Mesenchymal stem cell (in vitro differentiated cells and primary cell): Measurements from ENCODE around the gene AOPEP.

Experiments
- DNase-seq: peaks from one replicate; pipeline ENCODE4 v3.0.0-alpha.2; 2013
- H2AFZ ChIP-seq: one replicate; pipeline ENCODE4 v1.6.1; 2013; ENCODE audit warnings: low read depth, mild to moderate bottlenecking, control low read depth, inconsistent platforms, low read length, moderate library complexity
- H2AK5ac ChIP-seq: 2 replicates; pipeline ENCODE4 v1.6.1; 2013; ENCODE audit warnings: low read length, moderate library complexity, mild to moderate bottlenecking, inconsistent platforms; ENCODE audit not compliant: severe bottlenecking
- H2BK120ac ChIP-seq: one replicate; pipeline ENCODE4 v1.6.1; 2013; ENCODE audit warnings: low read depth, mild to moderate bottlenecking, inconsistent platforms, low read length, moderate library complexity
- H2BK12ac ChIP-seq, 2 experiments: one replicate each; pipeline ENCODE4 v1.6.1; 2013; ENCODE audit warnings: inconsistent platforms in 2 of 2, low read length in 2 of 2, mild to moderate bottlenecking in 2 of 2, moderate library complexity in 2 of 2, control low read depth in 1 of 2
- H2BK15ac ChIP-seq: one replicate; pipeline ENCODE4 v1.6.1; 2013; ENCODE audit warnings: mild to moderate bottlenecking, low read depth, inconsistent platforms; ENCODE audit not compliant: poor library complexity, severe bottlenecking
- H2BK5ac ChIP-seq: 2 replicates; pipeline ENCODE4 v1.6.1; 2013; ENCODE audit warnings: low read depth, mild to moderate bottlenecking, low read length, control low read depth, inconsistent platforms; ENCODE audit not compliant: poor library complexity, severe bottlenecking
- H3K14ac ChIP-seq, 2 experiments: one replicate each; pipeline ENCODE4 v1.6.1; 2013; ENCODE audit warnings: inconsistent platforms in 2 of 2, low read length in 2 of 2, control low read depth in 1 of 2, mild to moderate bottlenecking in 1 of 2, moderate library complexity in 1 of 2
- H3K18ac ChIP-seq, 2 experiments: one replicate each; pipeline ENCODE4 v1.6.1; 2013; ENCODE audit warnings: inconsistent platforms in 2 of 2, low read length in 2 of 2, control low read depth in 1 of 2, low read depth in 1 of 2, mild to moderate bottlenecking in 1 of 2
- H3K23ac ChIP-seq, 2 experiments: one replicate each; pipeline ENCODE4 v1.6.1; 2013; ENCODE audit warnings: inconsistent platforms in 2 of 2, low read length in 2 of 2, mild to moderate bottlenecking in 2 of 2, moderate library complexity in 2 of 2, control low read depth in 1 of 2
- H3K27ac ChIP-seq: 2 replicates; pipeline ENCODE4 v1.5.1; 2013; ENCODE audit warnings: mild to moderate bottlenecking, moderate library complexity, low read length, control low read depth, inconsistent platforms; ENCODE audit not compliant: poor library complexity, severe bottlenecking
- H3K27me3 ChIP-seq, 2 experiments: 2 replicates each; pipeline versions ENCODE4 v1.6.1 to v1.7.0; 2013; ENCODE audit warnings: low read length in 2 of 2, mild to moderate bottlenecking in 2 of 2, moderate library complexity in 2 of 2, control low read depth in 1 of 2, inconsistent platforms in 1 of 2; ENCODE audit not compliant: control insufficient read depth in 1 of 2, insufficient read depth in 1 of 2
- H3K36me3 ChIP-seq, 2 experiments: 2 replicates each; pipeline versions ENCODE4 v1.6.1 to v1.7.0; 2013; ENCODE audit warnings: low read length in 2 of 2, control low read depth in 1 of 2, inconsistent platforms in 1 of 2, low read depth in 1 of 2, mild to moderate bottlenecking in 1 of 2; ENCODE audit not compliant: insufficient read depth in 2 of 2, control insufficient read depth in 1 of 2
- H3K4ac ChIP-seq, 2 experiments: one replicate each; pipeline ENCODE4 v1.6.1; 2013; ENCODE audit warnings: inconsistent platforms in 2 of 2, low read length in 2 of 2, mild to moderate bottlenecking in 2 of 2, moderate library complexity in 2 of 2, control low read depth in 1 of 2, low read depth in 1 of 2
- H3K4me1 ChIP-seq: 2 replicates; pipeline ENCODE4 v1.6.1; 2013; ENCODE audit warnings: low read depth, low read length, control low read depth; ENCODE audit not compliant: control insufficient read depth, insufficient read depth
- H3K4me2 ChIP-seq: 2 replicates; pipeline ENCODE4 v1.6.1; 2013; ENCODE audit warnings: low read length, mild to moderate bottlenecking, inconsistent platforms; ENCODE audit not compliant: poor library complexity, severe bottlenecking
- H3K4me3 ChIP-seq, 2 experiments: 2 replicates each; pipeline versions ENCODE4 v1.5.1 to v1.7.0; 2013; ENCODE audit warnings: low read length in 2 of 2, mild to moderate bottlenecking in 2 of 2, control low read depth in 1 of 2, low read depth in 1 of 2; ENCODE audit not compliant: insufficient read depth in 1 of 2
- H3K79me1 ChIP-seq: replicated peaks from 2 replicates; pipeline ENCODE4 v1.6.1; 2013; ENCODE audit warnings: mild to moderate bottlenecking, control low read depth, low read length, inconsistent platforms; ENCODE audit not compliant: poor library complexity, severe bottlenecking
- H3K9ac ChIP-seq: 2 replicates; pipeline ENCODE4 v1.7.0; 2013; ENCODE audit warnings: mild to moderate bottlenecking, low read length, moderate library complexity
- H3K9me3 ChIP-seq: 2 replicates; pipeline ENCODE4 v1.7.0; 2013; ENCODE audit warnings: mild to moderate bottlenecking, low read length; ENCODE audit not compliant: control insufficient read depth
- H4K8ac ChIP-seq: one replicate; pipeline ENCODE4 v1.6.1; 2013; ENCODE audit warnings: inconsistent platforms, mild to moderate bottlenecking, low read length, moderate library complexity
- H4K91ac ChIP-seq: one replicate; pipeline ENCODE4 v1.6.1; 2013; ENCODE audit warnings: mild to moderate bottlenecking, low read length, inconsistent platforms
- WGBS: methylation state at CpG from one replicate; pipeline ENCODE4 v1.1.7; 2013; ENCODE audit warnings: mixed read lengths; 5-methylcytosine and 5-hydroxymethylcytosine counted together

Gene AOPEP

DNA sequence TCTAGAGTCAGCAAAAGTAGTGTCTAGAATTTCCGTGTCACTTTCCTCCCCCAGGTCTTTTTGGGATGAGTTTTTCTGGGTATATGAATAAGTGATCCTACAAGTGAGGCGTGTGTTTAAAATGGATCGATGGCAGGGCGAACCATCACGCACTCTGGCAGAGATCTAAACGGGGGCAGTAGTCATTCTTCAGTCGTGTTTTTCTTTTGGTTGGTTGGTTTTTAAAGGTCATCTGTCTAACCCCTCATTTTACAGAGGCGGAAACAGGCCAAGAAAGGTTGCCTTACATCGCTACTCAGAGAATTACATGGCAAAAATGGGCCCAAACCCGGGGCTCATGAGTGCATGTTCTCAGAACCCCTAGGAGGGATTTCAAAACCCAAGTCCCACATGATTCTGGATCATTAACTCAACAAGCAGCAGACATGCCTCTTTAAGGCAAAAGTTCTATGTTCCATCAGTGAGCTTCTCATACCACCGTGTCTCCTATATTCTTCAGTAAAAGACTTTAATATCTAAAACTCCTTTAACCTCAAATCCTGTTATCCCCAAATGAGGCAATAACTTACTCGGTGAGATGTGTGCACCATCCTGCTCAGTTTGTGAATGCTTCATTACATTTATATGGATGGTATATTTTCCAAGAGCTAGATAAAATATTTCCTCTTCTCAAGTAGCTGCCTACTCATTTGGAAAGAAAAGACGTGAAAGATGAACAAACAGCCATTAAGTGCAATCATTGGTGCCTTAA lies 145.8 kb downstream of the AOPEP start:
- peak overlapping the region; percentile 79 for H2BK5ac ChIP-seq
- no peak overlapping the region for H2AFZ ChIP-seq
- H3K27me3 ChIP-seq: no peaks in the 10 kb centered on the region
- H3K4ac ChIP-seq: peak overlapping the region in 1 of 2 experiments; percentile 84
- H3K9me3 ChIP-seq: no peaks in the 10 kb centered on the region
- H2BK15ac ChIP-seq: no peak overlapping the region
- H2AK5ac ChIP-seq: peak overlapping the region; percentile 65
- H3K18ac ChIP-seq: peak overlapping the region in 1 of 2 experiments; percentile 1
- peak overlapping the region; percentile 37 for H3K9ac ChIP-seq
- H3K4me3 ChIP-seq: no peak overlapping the region
- H3K27ac ChIP-seq: peak overlapping the region; percentile 71
- no peak overlapping the region for H4K8ac ChIP-seq
- H2BK120ac ChIP-seq: no peak overlapping the region
- H3K14ac ChIP-seq: no peak overlapping the region
- H4K91ac ChIP-seq: no peak overlapping the region
- no peak overlapping the region for H3K4me2 ChIP-seq
- no peak overlapping the region for H3K23ac ChIP-seq
- peaks cover 8% of the 10 kb centered on the region for H3K4me1 ChIP-seq
- peaks cover 18% of the 10 kb centered on the region for H3K79me1 ChIP-seq
- 95% methylated on average over 12 of the region's 13 CpGs for WGBS
- H2BK12ac ChIP-seq: peak overlapping the region; percentile 72 to 77
- no peak for DNase-seq
- H3K36me3 ChIP-seq: no peaks in the 10 kb centered on the region

DNA sequence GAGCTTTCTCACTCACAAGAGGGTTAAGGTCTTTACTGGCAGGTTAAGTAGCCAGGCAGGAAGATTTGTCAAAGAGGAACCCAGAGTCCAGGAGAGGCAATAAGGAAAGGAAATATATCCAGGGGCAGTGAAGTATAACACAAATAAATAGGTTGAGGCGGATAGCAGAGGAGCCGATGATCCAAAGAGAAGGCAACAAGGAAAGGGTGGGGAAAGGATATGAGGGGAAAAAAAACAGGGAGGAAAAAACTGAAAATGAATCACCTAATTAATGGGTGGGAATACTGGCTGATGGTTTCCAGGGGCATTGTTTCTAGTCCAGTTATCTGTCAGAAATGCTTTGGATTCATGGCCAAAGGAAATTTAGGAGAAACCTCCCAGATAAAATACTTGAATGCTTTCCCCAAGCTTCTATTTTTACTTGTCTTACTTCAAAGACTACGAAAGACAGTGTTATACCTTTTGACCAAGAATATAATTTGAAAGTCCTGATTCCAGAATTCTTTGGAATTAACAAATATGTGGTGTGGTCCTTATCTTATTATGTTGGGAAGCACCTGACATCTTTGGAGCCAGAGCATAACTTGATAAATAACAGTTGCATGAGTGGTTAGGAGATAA lies 146.5 kb downstream of the AOPEP start:
- Histone ChIP-seq H3K14ac (no peak overlapping the region), H2BK12ac (peak overlapping the region in 1 of 2 experiments; percentile 77), H3K18ac (peak overlapping the region; percentile 5 to 79), H3K23ac (no peak overlapping the region), H3K27ac (peak overlapping the region; percentile 71), H2AFZ (no peak overlapping the region), H3K4me2 (no peak overlapping the region), H3K79me1 (peaks cover 20% of the 10 kb centered on the region), H3K9ac (peak overlapping the region; percentile 60), H3K9me3 (no peaks in the 10 kb centered on the region), H3K4me1 (peaks cover 8% of the 10 kb centered on the region), H3K4me3 (no peak overlapping the region), H2BK5ac (peak overlapping the region; percentile 79), H3K4ac (peak overlapping the region in 1 of 2 experiments; percentile 82), H3K36me3 (no peaks in the 10 kb centered on the region), H2AK5ac (no peak overlapping the region), H3K27me3 (no peaks in the 10 kb centered on the region), H2BK15ac (no peak overlapping the region), H4K8ac (no peak overlapping the region), H2BK120ac (peak overlapping the region; percentile 85), H4K91ac (no peak overlapping the region)
- 20% methylated on average over 2 of the region's 3 CpGs for WGBS
- DNase-seq: no peak

GRCh38 chr9:94874316-94874715 lies 147.8 kb downstream of the AOPEP start:
- Histone ChIP-seq H2AFZ (no peak overlapping the region), H3K27ac (no peak overlapping the region), H2BK15ac (no peak overlapping the region), H3K23ac (no peak overlapping the region), H3K4me3 (no peak overlapping the region), H3K9me3 (no peaks in the 10 kb centered on the region), H3K4me2 (no peak overlapping the region), H2BK5ac (no peak overlapping the region), H3K4ac (no peak overlapping the region), H2BK12ac (no peak overlapping the region), H3K27me3 (no peaks in the 10 kb centered on the region), H4K91ac (no peak overlapping the region), H3K18ac (no peak overlapping the region), H3K9ac (peak overlapping the region; percentile 60), H3K4me1 (peaks cover 7% of the 10 kb centered on the region), H3K36me3 (no peaks in the 10 kb centered on the region), H3K14ac (no peak overlapping the region), H4K8ac (no peak overlapping the region), H2BK120ac (no peak overlapping the region), H3K79me1 (peaks cover 22% of the 10 kb centered on the region), H2AK5ac (no peak overlapping the region)
- no peak for DNase-seq
- 20% methylated on average over 1 of the region's 3 CpGs for WGBS

DNA sequence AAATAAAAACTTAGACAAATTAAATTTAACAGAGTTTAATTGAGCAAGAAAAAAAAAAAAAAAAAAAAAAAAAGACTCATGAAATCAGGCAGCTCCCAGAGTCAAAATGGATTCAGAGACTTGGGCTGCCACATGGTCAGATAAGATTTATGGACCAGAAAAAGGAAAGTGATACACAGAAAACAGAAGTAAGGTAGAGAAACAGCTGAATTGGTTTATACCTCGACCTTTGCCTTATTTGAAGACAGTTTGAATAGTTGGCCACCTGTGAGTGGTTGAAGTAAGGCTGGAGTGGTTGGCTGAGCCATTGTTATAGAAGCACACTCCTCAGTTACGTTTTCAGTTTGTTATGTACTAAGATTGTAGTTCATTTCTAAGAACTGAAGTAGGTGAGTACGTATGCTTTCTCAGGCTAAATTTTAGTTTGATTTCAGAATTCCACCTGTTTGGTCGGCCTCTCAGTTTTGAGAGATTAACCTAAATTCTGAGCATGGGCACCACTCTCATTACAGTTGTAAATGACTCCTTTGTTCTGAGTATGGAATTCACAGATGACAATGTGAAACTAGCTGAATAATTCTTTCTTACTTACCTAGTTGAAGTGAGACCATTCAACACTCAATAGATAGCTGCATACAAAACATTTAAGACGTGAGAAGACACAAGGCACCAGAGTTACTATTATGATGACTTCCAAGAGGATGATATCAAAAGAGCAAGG lies 149.0 kb downstream of the AOPEP start:
- no peak overlapping the region for H3K4me2 ChIP-seq
- H3K9me3 ChIP-seq: no peaks in the 10 kb centered on the region
- no peak for DNase-seq
- H2AK5ac ChIP-seq: no peak overlapping the region
- no peak overlapping the region for H2BK120ac ChIP-seq
- no peak overlapping the region for H2AFZ ChIP-seq
- H3K36me3 ChIP-seq: no peaks in the 10 kb centered on the region
- peaks cover 20% of the 10 kb centered on the region for H3K79me1 ChIP-seq
- H3K4me3 ChIP-seq: no peak overlapping the region
- H3K23ac ChIP-seq: no peak overlapping the region
- H4K8ac ChIP-seq: no peak overlapping the region
- H3K9ac ChIP-seq: no peak overlapping the region
- no peak overlapping the region for H4K91ac ChIP-seq
- no peak overlapping the region for H2BK5ac ChIP-seq
- no peak overlapping the region for H3K14ac ChIP-seq
- H3K4ac ChIP-seq: peak overlapping the region in 1 of 2 experiments; percentile 28
- no peak overlapping the region for H2BK15ac ChIP-seq
- H3K4me1 ChIP-seq: peaks cover 7% of the 10 kb centered on the region
- H3K27ac ChIP-seq: no peak overlapping the region
- H3K18ac ChIP-seq: no peak overlapping the region
- WGBS: 95% methylated on average over 5 of the region's 5 CpGs
- no peak overlapping the region for H2BK12ac ChIP-seq
- no peaks in the 10 kb centered on the region for H3K27me3 ChIP-seq
